NB4 (cell line): ENCODE results near the gene CDH12.

Experiments
- DNase-seq: peaks from one replicate; pipeline ENCODE4 v3.0.0; 2010; ENCODE audit warnings: low read depth
- H3K4me3 ChIP-seq: one replicate; pipeline ENCODE4 v1.5.1; 2011; ENCODE audit warnings: mild to moderate bottlenecking, low read depth, low read length, moderate library complexity
- CTCF ChIP-seq: IDR thresholded peaks from one replicate; pipeline ENCODE4 v1.5.1; 2012; ENCODE audit warnings: low read depth, low read length
- MAX ChIP-seq: IDR thresholded peaks from 2 replicates; pipeline ENCODE4 v1.6.1; 2011; ENCODE audit warnings: low read depth, low read length
- MYC ChIP-seq: IDR thresholded peaks from 2 replicates; pipeline ENCODE4 v1.6.1; 2011; ENCODE audit warnings: low read depth, low read length
- POLR2A ChIP-seq: IDR thresholded peaks from 2 replicates; pipeline ENCODE4 v1.6.1; 2011; ENCODE audit warnings: mild to moderate bottlenecking; ENCODE audit not compliant: insufficient read length; ENCODE audit errors: extremely low read depth

The CDH12 gene

GRCh38 chr5:21831145-21831787 lies 1021.9 kb downstream of the CDH12 start:
- no peak for DNase-seq
- TF ChIP-seq MYC (no peak), MAX (no peak), CTCF (no peak), POLR2A (no peak)
- no peak overlapping the region for H3K4me3 ChIP-seq

GRCh38 chr5:21826884-21827283 lies 1026.3 kb downstream of the CDH12 start:
- H3K4me3 ChIP-seq = no peak overlapping the region
- no peak for DNase-seq
- TF ChIP-seq MYC (no peak), CTCF (no peak), MAX (no peak), POLR2A (no peak)

- no peak for DNase-seq
- no peak overlapping the region for H3K4me3 ChIP-seq
- no peak for TF ChIP-seq POLR2A
- no peak for TF ChIP-seq CTCF
- TF ChIP-seq MAX = no peak
- TF ChIP-seq MYC = no peak
Measured at GRCh38 chr5:21823588-21823987, 1029.6 kb downstream of the CDH12 start.

GRCh38 chr5:21823076-21823574 lies 1030.0 kb downstream of the CDH12 start:
- DNase-seq = no peak
- H3K4me3 ChIP-seq = no peak overlapping the region
- no peak for TF ChIP-seq CTCF
- TF ChIP-seq MYC = no peak
- no peak for TF ChIP-seq POLR2A
- TF ChIP-seq MAX = no peak

GRCh38 chr5:21820527-21820926 lies 1032.6 kb downstream of the CDH12 start:
- no peak for DNase-seq
- TF ChIP-seq MYC (no peak), POLR2A (no peak), CTCF (no peak), MAX (no peak)

GRCh38 chr5:21818370-21818720 lies 1034.8 kb downstream of the CDH12 start:
- no peak overlapping the region for H3K4me3 ChIP-seq
- TF ChIP-seq POLR2A = no peak
- no peak for DNase-seq

More at GRCh38 chr5:21820527-21820926, 1032.6 kb downstream of the CDH12 start:
- H3K4me3 ChIP-seq = no peak overlapping the region
